A673 (cell line): ENCODE results near the gene SVIL. TPM values are rescaled to one million over a fixed set of nuclear protein-coding genes. Genes with fewer than 3 reads are reported as not detected.

ENCODE experiments used
- BruUV-seq: library from RNA; stranded (reverse); fragments of 400-500 nt; replicated peaks from 2 replicates; lab custom pipeline; 2021; lab: Mats Ljungman, UMichigan
- CTCF ChIA-PET: fragments of 300-600 bp; sonication (Branson Sonifier 250); formaldehyde crosslinking; loops from one replicate; lab custom pipeline; 2022; ENCODE audit warnings: antibody characterized with exemption; lab: Charles Lee
- POLR2A ChIA-PET: fragments of 300-600 bp; sonication (Branson Sonifier 250); formaldehyde crosslinking; loops from one replicate; lab custom pipeline; 2022; ENCODE audit warnings: antibody characterized with exemption; ENCODE audit not compliant: low non-redundant PET; lab: Charles Lee
- DNase-seq: peaks from one replicate; pipeline ENCODE4 v3.0.0-alpha.2; 2015; ENCODE audit warnings: low spot score
- H3K27ac ChIP-seq: fragments of 200-600 bp; sonication (generic); 2 replicates; pipeline ENCODE4 v1.5.1; 2016; ENCODE audit warnings: mixed run types, low read depth, mild to moderate bottlenecking, mixed read lengths, antibody characterized with exemption, low read length; ENCODE audit not compliant: poor library complexity, severe bottlenecking
- H3K27me3 ChIP-seq: fragments of 200-600 bp; sonication (generic); replicated peaks from 2 replicates; pipeline ENCODE4 v1.6.1; 2017; ENCODE audit warnings: mixed run types, low read depth, mild to moderate bottlenecking, mixed read lengths, antibody characterized with exemption, low read length; ENCODE audit not compliant: insufficient read depth, poor library complexity
- H3K36me3 ChIP-seq: fragments of 200-600 bp; sonication (generic); 2 replicates; pipeline ENCODE4 v1.6.1; 2016; ENCODE audit warnings: mixed run types, mild to moderate bottlenecking, mixed read lengths, antibody characterized with exemption, low read length; ENCODE audit not compliant: insufficient read depth, poor library complexity, severe bottlenecking
- H3K4me1 ChIP-seq: fragments of 200-600 bp; sonication (generic); 2 replicates; pipeline ENCODE4 v1.6.1; 2017; ENCODE audit warnings: mixed run types, mild to moderate bottlenecking, mixed read lengths, antibody characterized with exemption, low read length; ENCODE audit not compliant: insufficient read depth, poor library complexity, severe bottlenecking
- H3K4me3 ChIP-seq: fragments of 200-600 bp; sonication (generic); 2 replicates; pipeline ENCODE4 v1.5.1; 2016; ENCODE audit warnings: low read depth, mixed run types, mild to moderate bottlenecking, mixed read lengths, low read length; ENCODE audit not compliant: poor library complexity, severe bottlenecking
- H3K9me3 ChIP-seq: fragments of 200-600 bp; sonication (generic); 2 replicates; pipeline ENCODE4 v1.6.1; 2016; ENCODE audit warnings: mixed run types, low read depth, mild to moderate bottlenecking, mixed read lengths, antibody characterized with exemption, low read length; ENCODE audit not compliant: poor library complexity, severe bottlenecking
- EZH2 ChIP-seq: fragments of 200-600 bp; sonication (generic); IDR thresholded peaks from 2 replicates; pipeline ENCODE4 v1.6.1; 2017; ENCODE audit warnings: borderline replicate concordance, low read depth, mild to moderate bottlenecking, mixed read lengths, antibody characterized with exemption, low read length; ENCODE audit not compliant: poor library complexity, severe bottlenecking
- intact Hi-C: fragments of 100-400 bp; cut with micrococcal nuclease; formaldehyde crosslinking; loops from one replicate; pipeline ENCODE4 v1.10.0; 2022; ENCODE audit not compliant: unreplicated experiment
- total RNA-seq: library from RNA; stranded (reverse); gene quantifications from 2 replicates; pipeline ENCODE4 v1.2.3, GENCODE V29; 2021
- TF ChIP-seq, protein P1 (sequence below): fragments of 300-800, 200-600 bp; sonication (generic); conservative IDR thresholded peaks from 2 replicates; pipeline ENCODE4 v1.5.1; 2017; ENCODE audit warnings: low read depth, mild to moderate bottlenecking, antibody characterized with exemption, low read length, moderate library complexity, mixed read lengths

Gene SVIL
- total RNA-seq, 1 experiment from 2014 or later: 31.9 TPM

DNA sequence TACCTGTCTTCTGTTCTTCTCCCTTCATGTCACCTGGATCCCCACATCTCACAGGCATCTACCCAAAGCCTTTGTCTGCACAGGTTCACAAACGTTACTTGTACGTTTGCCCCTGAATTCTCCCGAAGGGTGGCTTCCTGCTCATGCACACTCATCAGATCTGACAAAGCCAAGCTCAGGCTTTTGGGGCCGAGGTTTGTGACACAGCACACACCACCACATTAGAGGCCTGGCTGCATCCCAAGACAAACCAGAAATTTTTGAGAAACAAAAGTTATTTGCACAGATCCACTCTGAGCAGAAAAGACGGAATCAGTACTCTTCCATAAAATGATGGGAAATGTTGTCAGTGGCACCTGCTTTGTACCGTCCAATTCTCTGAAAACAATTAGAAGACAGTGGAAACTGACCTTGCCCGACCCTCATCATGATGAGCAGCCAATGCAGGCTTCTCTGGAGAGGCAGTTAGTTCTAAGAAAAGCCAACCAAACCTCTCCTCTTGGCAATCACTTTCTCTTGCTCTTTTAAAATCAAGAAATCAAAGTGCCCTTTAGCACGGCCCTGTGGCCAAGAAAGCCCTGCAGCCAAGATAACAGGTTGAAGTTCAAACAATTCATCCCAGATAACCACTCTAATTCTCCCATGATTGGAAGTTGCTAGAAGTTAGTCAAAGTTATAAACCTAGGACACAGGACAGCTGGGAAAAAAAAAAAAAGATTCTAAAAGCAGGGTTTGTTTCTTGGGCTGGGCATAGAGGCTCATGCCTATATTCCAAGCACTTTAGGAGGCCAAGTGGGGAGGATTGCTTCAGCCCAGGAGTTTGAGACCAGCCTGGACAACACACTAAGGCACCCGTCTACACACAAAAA is 13.6 kb upstream of the SVIL start:
- no TSS peak for BruUV-seq
- TF ChIP-seq EZH2: no peak
- TF ChIP-seq, protein P1, sequence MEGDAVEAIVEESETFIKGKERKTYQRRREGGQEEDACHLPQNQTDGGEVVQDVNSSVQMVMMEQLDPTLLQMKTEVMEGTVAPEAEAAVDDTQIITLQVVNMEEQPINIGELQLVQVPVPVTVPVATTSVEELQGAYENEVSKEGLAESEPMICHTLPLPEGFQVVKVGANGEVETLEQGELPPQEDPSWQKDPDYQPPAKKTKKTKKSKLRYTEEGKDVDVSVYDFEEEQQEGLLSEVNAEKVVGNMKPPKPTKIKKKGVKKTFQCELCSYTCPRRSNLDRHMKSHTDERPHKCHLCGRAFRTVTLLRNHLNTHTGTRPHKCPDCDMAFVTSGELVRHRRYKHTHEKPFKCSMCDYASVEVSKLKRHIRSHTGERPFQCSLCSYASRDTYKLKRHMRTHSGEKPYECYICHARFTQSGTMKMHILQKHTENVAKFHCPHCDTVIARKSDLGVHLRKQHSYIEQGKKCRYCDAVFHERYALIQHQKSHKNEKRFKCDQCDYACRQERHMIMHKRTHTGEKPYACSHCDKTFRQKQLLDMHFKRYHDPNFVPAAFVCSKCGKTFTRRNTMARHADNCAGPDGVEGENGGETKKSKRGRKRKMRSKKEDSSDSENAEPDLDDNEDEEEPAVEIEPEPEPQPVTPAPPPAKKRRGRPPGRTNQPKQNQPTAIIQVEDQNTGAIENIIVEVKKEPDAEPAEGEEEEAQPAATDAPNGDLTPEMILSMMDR: no peak
- Histone ChIP-seq H3K36me3 (no peaks in the 10 kb centered on the region), H3K4me3 (no peak overlapping the region), H3K4me1 (peaks cover 42% of the 10 kb centered on the region), H3K27ac (peak overlapping the region; percentile 27), H3K27me3 (no peaks in the 10 kb centered on the region), H3K9me3 (no peaks in the 10 kb centered on the region)
- intact Hi-C loops: no loop called here
- ChIA-PET POLR2A (no interaction called here), CTCF (no interaction called here)
- no peak for DNase-seq

DNA sequence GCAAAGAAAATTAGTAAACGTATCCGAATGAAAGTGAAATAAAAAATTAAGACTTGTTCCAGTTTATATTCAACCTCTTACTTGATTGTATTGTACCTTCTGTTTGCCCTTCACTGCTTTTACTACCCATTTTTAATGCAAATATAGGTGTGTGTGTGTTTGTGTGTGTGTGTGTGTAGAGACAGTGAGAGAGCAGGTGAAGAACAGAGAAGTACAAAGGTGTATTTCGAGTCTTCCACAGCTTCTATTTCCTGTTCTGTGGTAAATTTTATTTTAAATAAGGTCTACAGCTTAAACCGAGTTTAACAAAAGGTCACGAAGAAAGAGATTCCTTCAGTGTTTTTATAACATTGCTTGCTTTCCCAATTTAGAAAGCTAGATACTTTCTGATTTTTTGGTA is 12.7 kb upstream of the SVIL start:
- peak overlapping the region; percentile 78 for H3K27ac ChIP-seq
- ChIA-PET POLR2A (no interaction called here), CTCF (no interaction called here)
- H3K27me3 ChIP-seq: no peaks in the 10 kb centered on the region
- no peak for TF ChIP-seq EZH2
- TF ChIP-seq, protein P1: no peak
- DNase-seq: no peak
- H3K36me3 ChIP-seq: no peaks in the 10 kb centered on the region
- BruUV-seq: no TSS peak
- H3K4me3 ChIP-seq: no peak overlapping the region
- no peaks in the 10 kb centered on the region for H3K9me3 ChIP-seq
- intact Hi-C loops: no loop called here
- H3K4me1 ChIP-seq: peaks cover 42% of the 10 kb centered on the region

DNA sequence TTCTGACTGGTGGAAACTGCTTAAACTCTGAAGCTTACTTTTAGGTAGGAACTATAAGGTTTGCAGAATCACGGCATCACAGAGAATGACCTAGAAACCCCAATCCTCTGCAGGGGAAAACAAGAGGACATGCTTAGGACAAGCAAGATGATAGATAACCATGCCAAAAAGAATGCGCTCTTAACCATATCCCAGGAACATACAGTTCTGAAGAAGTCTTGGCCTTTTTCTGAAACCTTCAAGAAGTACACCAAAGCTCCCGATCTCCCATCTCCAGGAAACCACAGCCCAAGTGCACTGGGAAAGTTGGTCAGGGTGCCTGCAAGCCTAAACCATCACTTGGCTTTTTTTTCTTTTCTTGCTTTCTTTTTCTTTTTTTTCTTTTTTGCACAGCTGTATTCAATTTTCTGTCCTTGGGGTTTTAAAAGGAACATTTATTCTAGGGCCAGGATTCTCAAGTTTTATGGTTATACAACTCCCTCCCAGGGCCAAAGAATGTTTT is 12.2 kb upstream of the SVIL start:
- ChIA-PET CTCF (interaction anchor here (0.7 kb wide), 1 partner anchor 9 kb away, joined by 4 read pairs; no protein-coding TSS in a partner anchor), POLR2A (no interaction called here)
- no peak for TF ChIP-seq EZH2
- TF ChIP-seq, protein P1: no peak
- H3K36me3 ChIP-seq: no peaks in the 10 kb centered on the region
- H3K4me1 ChIP-seq: peaks cover 42% of the 10 kb centered on the region
- no peaks in the 10 kb centered on the region for H3K27me3 ChIP-seq
- BruUV-seq: TSS peak; percentile 56
- peak; percentile 59 for DNase-seq
- peak overlapping the region; percentile 1 for H3K4me3 ChIP-seq
- intact Hi-C loops: no loop called here
- H3K27ac ChIP-seq: peak overlapping the region; percentile 78
- no peaks in the 10 kb centered on the region for H3K9me3 ChIP-seq
